ENCODE results near the gene EHD1. TPM values are rescaled to one million over a fixed set of nuclear protein-coding genes. Genes with fewer than 3 reads are reported as not detected.

EHD1 gene
- 100 to 1,000 TPM in 1 of 4 donors, 10 to 100 TPM in 3; 37.2 to 108 (median 46.4) TPM for total RNA-seq

DNA sequence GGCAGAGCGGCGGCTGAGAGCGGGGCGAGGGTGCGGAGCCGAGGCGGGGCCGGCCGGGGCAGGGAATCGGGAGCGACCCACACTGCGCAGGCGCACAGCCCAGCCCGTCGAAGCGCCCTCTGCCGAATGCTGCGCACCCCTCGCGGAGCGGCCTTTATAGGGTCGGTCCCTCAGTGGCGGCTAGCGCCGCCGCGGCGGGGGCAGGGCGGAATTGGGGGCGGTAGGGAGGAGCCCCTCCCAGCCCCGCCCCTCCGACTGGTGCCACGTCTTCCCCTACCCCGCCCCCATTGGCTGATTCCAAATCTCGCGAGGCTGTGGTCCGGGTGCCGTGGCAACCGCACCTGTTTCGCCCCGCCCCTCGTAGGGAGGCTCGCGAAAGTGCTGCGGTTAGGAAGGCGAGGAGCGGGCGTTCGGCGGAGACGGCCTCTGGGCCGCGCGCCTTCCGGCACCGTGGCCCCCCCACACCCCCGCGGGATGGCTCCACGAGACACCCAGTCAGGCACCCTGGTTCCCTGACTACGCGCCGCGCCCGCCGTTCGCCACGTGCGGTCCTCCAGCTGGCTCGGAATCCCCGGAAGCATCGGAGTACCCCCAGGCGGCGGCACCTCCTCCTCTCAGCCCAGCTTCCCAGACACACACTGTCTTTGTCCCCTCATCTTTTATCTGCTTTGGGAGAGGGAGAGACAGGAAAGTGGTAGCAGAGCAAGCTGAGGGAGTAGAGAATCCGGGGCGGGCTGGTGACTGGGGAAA is at the start of gene EHD1:
Gene EHD1, minus strand, starts transcription at position 128 of the 750 bp plus-strand sequence. CDS start 157 bp downstream, outside the sequence.
- TF ChIP-seq, protein P1, sequence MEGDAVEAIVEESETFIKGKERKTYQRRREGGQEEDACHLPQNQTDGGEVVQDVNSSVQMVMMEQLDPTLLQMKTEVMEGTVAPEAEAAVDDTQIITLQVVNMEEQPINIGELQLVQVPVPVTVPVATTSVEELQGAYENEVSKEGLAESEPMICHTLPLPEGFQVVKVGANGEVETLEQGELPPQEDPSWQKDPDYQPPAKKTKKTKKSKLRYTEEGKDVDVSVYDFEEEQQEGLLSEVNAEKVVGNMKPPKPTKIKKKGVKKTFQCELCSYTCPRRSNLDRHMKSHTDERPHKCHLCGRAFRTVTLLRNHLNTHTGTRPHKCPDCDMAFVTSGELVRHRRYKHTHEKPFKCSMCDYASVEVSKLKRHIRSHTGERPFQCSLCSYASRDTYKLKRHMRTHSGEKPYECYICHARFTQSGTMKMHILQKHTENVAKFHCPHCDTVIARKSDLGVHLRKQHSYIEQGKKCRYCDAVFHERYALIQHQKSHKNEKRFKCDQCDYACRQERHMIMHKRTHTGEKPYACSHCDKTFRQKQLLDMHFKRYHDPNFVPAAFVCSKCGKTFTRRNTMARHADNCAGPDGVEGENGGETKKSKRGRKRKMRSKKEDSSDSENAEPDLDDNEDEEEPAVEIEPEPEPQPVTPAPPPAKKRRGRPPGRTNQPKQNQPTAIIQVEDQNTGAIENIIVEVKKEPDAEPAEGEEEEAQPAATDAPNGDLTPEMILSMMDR (IDR thresholded peaks at IDR 0.05; ENCODE audit: low read depth): no peak

DNA sequence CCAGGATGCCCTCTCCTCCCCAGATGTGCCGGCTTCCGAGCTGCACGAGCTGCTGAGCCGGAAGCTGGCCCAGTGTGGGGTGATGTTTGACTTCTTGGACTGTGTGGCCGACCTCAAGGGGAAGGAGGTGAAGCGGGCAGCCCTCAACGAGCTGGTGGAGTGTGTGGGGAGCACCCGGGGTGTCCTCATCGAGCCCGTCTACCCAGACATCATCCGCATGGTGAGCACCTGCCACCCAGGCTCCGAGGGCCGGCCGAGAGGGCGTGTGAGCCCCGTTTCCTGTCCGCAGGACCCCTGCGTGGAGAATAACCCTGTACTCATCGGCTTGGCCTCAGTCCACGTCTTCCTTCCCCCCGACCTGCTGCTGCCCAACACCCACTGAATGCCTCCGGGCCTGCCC is 48.3 kb upstream of the EHD1 start:
- TF ChIP-seq, protein P1 (IDR thresholded peaks at IDR 0.05; ENCODE audit: low read depth): no peak

DNA sequence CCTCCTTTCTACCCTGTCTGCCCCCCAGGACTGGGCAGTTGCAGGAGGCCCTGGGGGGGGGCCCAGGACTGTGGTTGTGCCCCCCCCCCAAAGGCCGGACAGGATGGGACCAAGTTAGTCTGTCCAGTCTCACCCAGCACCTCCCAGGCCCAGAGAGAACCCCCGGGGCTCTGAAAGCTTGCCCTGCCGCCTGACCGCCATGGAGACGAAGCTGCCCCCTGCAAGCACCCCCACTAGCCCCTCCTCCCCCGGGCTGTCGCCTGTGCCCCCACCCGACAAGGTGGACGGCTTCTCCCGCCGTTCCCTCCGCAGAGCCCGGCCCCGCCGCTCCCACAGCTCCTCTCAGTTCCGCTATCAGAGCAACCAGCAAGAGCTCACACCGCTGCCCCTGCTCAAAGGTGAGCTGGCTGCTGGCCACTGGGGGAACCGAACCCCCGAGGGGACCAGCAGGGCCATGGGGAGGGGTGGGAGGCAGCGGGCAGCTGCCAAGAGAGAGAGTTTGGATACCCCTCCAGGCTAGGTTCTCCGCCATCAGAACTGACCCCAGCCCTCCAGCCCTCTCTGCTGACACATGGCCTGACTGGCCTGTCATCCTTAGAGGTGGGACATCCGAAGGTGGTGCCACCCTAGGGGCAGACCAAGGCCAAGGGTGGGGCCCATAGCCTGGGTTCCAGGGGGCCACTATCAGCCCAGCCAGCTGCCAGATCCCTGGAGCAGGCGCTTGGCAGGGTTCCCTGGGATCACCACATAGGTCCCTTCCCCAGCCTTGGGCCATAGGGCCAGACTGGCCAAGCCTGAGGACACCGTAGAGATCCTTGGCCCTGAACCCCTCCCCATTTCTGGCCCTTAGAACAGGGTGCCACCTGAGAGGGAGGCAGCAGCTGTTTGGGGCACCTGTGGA is 47.4 kb upstream of the EHD1 start:
- TF ChIP-seq, protein P1 (IDR thresholded peaks at IDR 0.05; ENCODE audit: low read depth): no peak

DNA sequence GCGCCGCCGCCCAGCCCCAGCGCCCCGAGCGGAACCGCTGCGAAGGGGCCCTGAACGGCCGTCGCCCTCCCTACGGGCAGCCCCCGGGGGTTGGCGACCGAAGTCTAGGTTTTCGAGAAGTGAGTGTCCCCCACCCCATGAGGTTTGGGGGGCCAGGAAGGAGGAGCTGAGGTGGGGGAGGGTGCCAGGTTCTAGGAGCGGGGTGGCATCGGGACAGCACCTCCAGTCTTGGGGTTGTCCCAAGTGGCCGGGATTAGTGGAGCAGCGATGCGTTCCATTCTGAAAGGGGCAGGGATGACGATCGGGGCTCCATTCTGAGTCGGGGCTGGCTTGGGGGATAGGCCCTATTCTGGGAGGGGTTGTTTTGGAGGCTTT is 46.5 kb upstream of the EHD1 start:
- TF ChIP-seq, protein P1 (IDR thresholded peaks at IDR 0.05; ENCODE audit: low read depth): no peak

DNA sequence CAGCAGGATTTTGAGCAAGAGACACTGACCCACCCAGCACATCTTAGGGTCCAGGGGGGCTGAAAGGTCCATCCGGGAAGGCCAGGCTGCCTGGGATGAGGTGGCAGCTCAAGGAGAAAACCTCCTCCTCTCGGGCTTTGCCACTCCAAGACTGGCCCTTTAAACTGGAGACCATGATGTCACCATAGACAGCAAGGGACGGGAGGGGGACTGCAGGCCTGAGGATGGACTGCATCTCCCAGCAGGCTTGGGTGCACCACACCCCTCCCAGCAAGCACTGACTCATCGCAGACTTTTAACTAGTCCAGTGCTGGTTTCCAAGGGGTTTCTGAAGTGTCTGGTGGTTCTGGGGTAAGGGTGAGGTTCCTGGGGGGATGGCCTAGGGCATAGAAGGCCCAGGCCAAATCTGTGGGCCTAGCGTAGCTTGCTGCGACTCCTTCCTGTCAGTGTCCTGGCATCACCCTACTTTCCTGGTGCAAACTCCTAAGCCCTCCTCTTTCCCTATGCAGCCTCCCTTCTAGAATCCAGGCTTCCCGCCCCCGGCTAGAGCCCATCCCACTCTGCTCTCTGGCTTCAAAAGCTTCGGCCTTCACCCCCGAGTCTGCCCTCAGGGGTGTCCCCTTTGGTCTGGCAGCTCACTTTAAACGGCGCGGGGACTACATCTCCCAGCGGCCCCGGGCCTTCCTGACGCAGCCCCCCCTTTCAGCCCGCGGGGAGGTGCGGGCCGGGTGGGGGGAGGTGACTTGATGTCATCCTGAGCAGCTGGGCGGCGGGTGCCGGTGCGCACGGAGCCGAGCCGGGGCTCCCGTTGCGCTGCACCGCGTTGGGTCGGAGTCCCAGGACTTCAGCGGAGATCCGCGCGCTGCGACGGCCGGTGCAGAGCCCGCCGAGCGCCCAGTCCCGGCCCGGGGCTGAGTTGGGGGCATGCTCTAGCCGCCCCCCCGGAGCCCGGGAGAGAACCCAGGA is 45.8 kb upstream of the EHD1 start, which contains the start of gene PPP2R5B:
Gene PPP2R5B, plus strand, starts transcription at position 746 of the 966 bp plus-strand sequence. CDS start 1,046 bp downstream, outside the sequence.
- TF ChIP-seq, protein P1 (IDR thresholded peaks at IDR 0.05; ENCODE audit: low read depth): no peak

DNA sequence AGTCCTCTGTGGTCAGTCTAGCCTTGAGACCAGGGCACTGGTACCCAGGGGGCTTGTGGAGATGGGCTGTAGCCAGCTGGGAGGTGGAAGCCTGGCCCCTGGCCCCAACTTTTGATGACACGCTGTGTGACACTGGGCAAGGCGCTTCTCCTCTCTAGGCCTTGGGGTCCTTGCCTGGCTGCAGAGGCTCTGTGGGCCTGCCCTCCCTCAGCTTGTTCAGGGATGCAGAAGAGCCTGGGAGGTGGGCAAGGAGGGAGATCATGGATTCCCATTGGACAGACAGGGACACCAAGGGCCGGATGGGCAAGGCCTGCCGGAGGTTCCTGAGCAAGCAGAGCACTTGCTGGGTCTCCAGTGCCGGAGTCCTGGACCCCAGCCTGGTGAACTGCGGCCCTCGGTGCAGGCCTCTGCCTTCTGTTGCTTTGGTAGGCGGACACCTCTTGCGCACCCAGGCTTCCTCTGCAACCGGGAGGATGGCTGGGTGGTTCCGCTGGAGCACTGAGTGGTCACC is 44.8 kb upstream of the EHD1 start:
- TF ChIP-seq, protein P1 (IDR thresholded peaks at IDR 0.05; ENCODE audit: low read depth): no peak
